HepG2 (cell line): ENCODE data around the gene FKBP8. TPM values are rescaled to one million over a fixed set of nuclear protein-coding genes. Genes with fewer than 3 reads are reported as not detected.

Experiments used
- ETV5 ChIP-seq: IDR thresholded peaks from 2 replicates; pipeline ENCODE4 v1.6.1; 2018; ENCODE audit warnings: missing biosample characterization, missing genetic modification reagents, inconsistent platforms, borderline replicate concordance
- HNRNPL ChIP-seq: fragments of 200-400 bp; formaldehyde crosslinking; IDR thresholded peaks from 2 replicates; pipeline ENCODE4 v1.6.1; 2017; ENCODE audit warnings: mild to moderate bottlenecking, low read depth, low read length
- LCORL ChIP-seq, 2 experiments: fragments of 450-650 bp in 1 of 2; sonication (generic) in 1 of 2; formaldehyde crosslinking in 1 of 2; IDR thresholded peaks; 2 replicates each; pipeline versions ENCODE4 v1.5.0 to v1.6.1; 2017 to 2020; ENCODE audit warnings: antibody characterized with exemption in 1 of 2, missing genetic modification reagents in 1 of 2
- MAFK ChIP-seq, 2 experiments: IDR thresholded peaks in 1 of 2; conservative IDR thresholded peaks in 1 of 2; 2 replicates each; pipeline ENCODE4 v1.6.1; 2011; ENCODE audit warnings: improper control_type of control experiment in 2 of 2, low read length in 2 of 2
- MED8 ChIP-seq: sonication (generic); formaldehyde crosslinking; IDR thresholded peaks from 2 replicates; pipeline ENCODE4 v1.8.1; 2023; ENCODE audit warnings: mild to moderate bottlenecking, missing genetic modification reagents; ENCODE audit not compliant: insufficient replicate concordance
- MIER3 ChIP-seq: IDR thresholded peaks from 2 replicates; pipeline ENCODE4 v1.6.1; 2016; ENCODE audit warnings: missing compliant biosample characterization, borderline replicate concordance
- MZF1 ChIP-seq: sonication (generic); formaldehyde crosslinking; IDR thresholded peaks from 2 replicates; pipeline ENCODE4 v1.8.1; 2023; ENCODE audit warnings: mild to moderate bottlenecking, missing genetic modification reagents, borderline replicate concordance
- NCOA1 ChIP-seq: sonication (generic); formaldehyde crosslinking; IDR thresholded peaks from 2 replicates; pipeline ENCODE4 v1.9.0; 2021; ENCODE audit warnings: missing genetic modification reagents
- NFE2L2 ChIP-seq: fragments of 150-350 bp; IDR thresholded peaks from 2 replicates; pipeline ENCODE4 v1.6.1; 2014; ENCODE audit warnings: low read length
- SIN3B ChIP-seq: fragments of 150-350 bp; IDR thresholded peaks from 2 replicates; pipeline ENCODE4 v1.6.1; 2014; ENCODE audit warnings: low read length
- SP4 ChIP-seq: sonication (generic); formaldehyde crosslinking; IDR thresholded peaks from 2 replicates; pipeline ENCODE4 v1.8.1; 2023; ENCODE audit warnings: mild to moderate bottlenecking, missing genetic modification reagents
- THYN1 ChIP-seq: sonication (generic); formaldehyde crosslinking; IDR thresholded peaks from 2 replicates; pipeline ENCODE4 v1.8.1; 2023; ENCODE audit warnings: low read depth, mild to moderate bottlenecking, moderate library complexity, missing genetic modification reagents, borderline replicate concordance
- ZNF430 ChIP-seq: sonication (generic); formaldehyde crosslinking; IDR thresholded peaks from 2 replicates; pipeline ENCODE4 v1.9.0; 2021; ENCODE audit warnings: mild to moderate bottlenecking, missing genetic modification reagents
- ZNF567 ChIP-seq: sonication (generic); formaldehyde crosslinking; IDR thresholded peaks from 2 replicates; pipeline ENCODE4 v1.8.1; 2023; ENCODE audit warnings: mild to moderate bottlenecking, missing genetic modification reagents, borderline replicate concordance
- ZNF660 ChIP-seq: sonication (generic); formaldehyde crosslinking; IDR thresholded peaks from 2 replicates; pipeline ENCODE4 v1.5.1; 2020; ENCODE audit warnings: mild to moderate bottlenecking, low read depth, missing genetic modification reagents, borderline replicate concordance
- ZNF761 ChIP-seq: sonication (generic); formaldehyde crosslinking; conservative IDR thresholded peaks from 2 replicates; pipeline ENCODE4 v1.4.0; 2020; ENCODE audit warnings: mild to moderate bottlenecking, missing genetic modification reagents
- ZNF83 ChIP-seq: sonication (generic); formaldehyde crosslinking; IDR thresholded peaks from 2 replicates; pipeline ENCODE4 v1.4.0; 2020; ENCODE audit warnings: missing genetic modification reagents, mild to moderate bottlenecking, borderline replicate concordance
- polyA plus RNA-seq, 8 experiments: library from polyadenylated mRNA; depleted of rRNA in 3 of 8; stranded (reverse) in 7 of 8; unstranded in 1 of 8; fragments of >200 nt; fragmentation: Illumina TruSeq in 4 of 8; extraction: Trizol in 4 of 8; gene quantifications; 2 replicates each; pipeline versions ENCODE4 v1.2.1 to v1.2.3, GENCODE V29; 2011 to 2016; ENCODE audit warnings: low read depth in 4 of 8, missing spikeins in 1 of 8, mixed read lengths in 1 of 8; ENCODE audit not compliant: insufficient read depth in 1 of 8
- total RNA-seq, 5 experiments: library from RNA; depleted of rRNA; stranded (reverse); fragments of >200 nt; fragmentation: Illumina TruSeq; extraction: Trizol; gene quantifications; 2 replicates each; pipeline ENCODE4 v1.2.3, GENCODE V29; 2016; ENCODE audit warnings: low read depth in 1 of 5
- TF ChIP-seq, protein P1 (sequence below): sonication (generic); formaldehyde crosslinking; IDR thresholded peaks from 2 replicates; pipeline ENCODE4 v1.5.1; 2020; ENCODE audit warnings: missing genetic modification reagents, mild to moderate bottlenecking, borderline replicate concordance
- TF ChIP-seq, protein P2 (sequence below): sonication (generic); formaldehyde crosslinking; IDR thresholded peaks from 2 replicates; pipeline ENCODE4 v1.4.0; 2020; ENCODE audit warnings: missing genetic modification reagents, mild to moderate bottlenecking, borderline replicate concordance
- TF ChIP-seq, protein P3 (sequence below): sonication (generic); formaldehyde crosslinking; IDR thresholded peaks from 2 replicates; pipeline ENCODE4 v1.4.0; 2020; ENCODE audit warnings: low read depth, mild to moderate bottlenecking, missing genetic modification reagents

Gene FKBP8
- total and polyA plus RNA-seq, 2 of the 13 experiments (the other 11 are each of a cell fraction or from before 2014, with no cell fraction given) = 81.7 to 93.9 TPM

DNA sequence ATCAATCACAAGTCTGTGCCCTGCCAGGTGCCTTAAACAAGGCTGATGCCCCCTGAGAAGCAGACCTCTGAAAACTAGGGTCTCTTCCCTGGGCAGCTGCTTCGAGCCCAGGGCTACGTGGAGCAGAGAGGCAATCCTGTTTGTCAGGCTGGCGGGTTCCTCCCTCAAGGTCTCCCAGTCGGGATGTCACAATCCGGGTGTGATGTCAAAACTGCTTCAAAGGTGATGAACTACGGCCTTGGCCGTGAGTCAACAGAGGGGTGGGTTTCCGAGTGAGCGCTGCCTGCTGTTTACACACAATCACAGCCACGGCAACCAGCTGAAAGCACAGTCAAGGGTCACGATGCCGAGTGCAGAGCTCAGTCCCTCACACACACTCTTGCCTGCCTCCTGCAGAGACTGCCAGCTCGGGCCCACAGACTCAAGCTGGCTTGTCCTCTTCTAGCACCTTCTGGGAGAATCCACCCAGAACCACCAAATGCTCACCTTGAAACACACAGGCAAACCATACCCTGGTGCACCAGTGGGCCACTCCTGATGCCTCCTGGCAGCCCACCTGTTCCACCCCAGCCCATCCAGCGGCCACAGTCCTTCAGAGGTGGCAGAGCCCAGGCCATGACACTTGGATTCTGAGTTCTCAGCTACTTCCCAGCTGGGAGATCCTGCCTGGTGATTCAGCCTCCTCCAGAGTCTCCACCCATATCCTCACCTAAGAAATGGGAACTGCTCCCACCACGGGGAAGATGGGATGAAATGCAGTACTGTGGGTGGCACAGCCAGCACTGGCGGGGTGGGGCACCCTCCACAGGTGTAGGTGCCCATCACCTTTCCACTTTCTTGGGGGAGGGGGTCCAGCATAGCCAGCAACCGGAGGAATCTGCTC is 28.3 kb downstream of the FKBP8 start (continued):
- TF ChIP-seq, protein P1, sequence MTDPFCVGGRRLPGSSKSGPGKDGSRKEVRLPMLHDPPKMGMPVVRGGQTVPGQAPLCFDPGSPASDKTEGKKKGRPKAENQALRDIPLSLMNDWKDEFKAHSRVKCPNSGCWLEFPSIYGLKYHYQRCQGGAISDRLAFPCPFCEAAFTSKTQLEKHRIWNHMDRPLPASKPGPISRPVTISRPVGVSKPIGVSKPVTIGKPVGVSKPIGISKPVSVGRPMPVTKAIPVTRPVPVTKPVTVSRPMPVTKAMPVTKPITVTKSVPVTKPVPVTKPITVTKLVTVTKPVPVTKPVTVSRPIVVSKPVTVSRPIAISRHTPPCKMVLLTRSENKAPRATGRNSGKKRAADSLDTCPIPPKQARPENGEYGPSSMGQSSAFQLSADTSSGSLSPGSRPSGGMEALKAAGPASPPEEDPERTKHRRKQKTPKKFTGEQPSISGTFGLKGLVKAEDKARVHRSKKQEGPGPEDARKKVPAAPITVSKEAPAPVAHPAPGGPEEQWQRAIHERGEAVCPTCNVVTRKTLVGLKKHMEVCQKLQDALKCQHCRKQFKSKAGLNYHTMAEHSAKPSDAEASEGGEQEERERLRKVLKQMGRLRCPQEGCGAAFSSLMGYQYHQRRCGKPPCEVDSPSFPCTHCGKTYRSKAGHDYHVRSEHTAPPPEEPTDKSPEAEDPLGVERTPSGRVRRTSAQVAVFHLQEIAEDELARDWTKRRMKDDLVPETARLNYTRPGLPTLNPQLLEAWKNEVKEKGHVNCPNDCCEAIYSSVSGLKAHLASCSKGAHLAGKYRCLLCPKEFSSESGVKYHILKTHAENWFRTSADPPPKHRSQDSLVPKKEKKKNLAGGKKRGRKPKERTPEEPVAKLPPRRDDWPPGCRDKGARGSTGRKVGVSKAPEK = peak; percentile 25; the same call in 1 of the 2 replicates
- TF ChIP-seq THYN1 (no peak), ZNF660 (CRISPR knock-in tag) (no peak), MED8 (CRISPR knock-in tag) (peak; percentile 80), ZNF83 (no peak), ZNF761 (CRISPR knock-in tag) (peak; percentile 90; the same call in 1 of the 2 replicates), SP4 (CRISPR knock-in tag) (peak; percentile 87; the same call in 1 of the 2 replicates), HNRNPL (peak; percentile 46; the same call in 1 of the 2 replicates), MIER3 (peak; percentile 99), LCORL (IDR thresholded peaks at IDR 0.05) (no peak), LCORL (CRISPR knock-in tag; IDR thresholded peaks at IDR 0.05) (peak; percentile 98), NFE2L2 (no peak), ETV5 (CRISPR knock-in tag) (peak; percentile 94), ZNF430 (CRISPR knock-in tag) (peak; percentile 98), NCOA1 (CRISPR knock-in tag) (peak; percentile 98), SIN3B (no peak), ZNF567 (CRISPR knock-in tag) (peak; percentile 64; the same call in 1 of the 2 replicates), MZF1 (no peak), MAFK (conservative IDR thresholded peaks at IDR 0.05 in 1 of 2, IDR thresholded peaks at IDR 0.05 in 1 of 2; ENCODE audit: low read length in 2 of 2) (no peak)
- TF ChIP-seq, protein P2, sequence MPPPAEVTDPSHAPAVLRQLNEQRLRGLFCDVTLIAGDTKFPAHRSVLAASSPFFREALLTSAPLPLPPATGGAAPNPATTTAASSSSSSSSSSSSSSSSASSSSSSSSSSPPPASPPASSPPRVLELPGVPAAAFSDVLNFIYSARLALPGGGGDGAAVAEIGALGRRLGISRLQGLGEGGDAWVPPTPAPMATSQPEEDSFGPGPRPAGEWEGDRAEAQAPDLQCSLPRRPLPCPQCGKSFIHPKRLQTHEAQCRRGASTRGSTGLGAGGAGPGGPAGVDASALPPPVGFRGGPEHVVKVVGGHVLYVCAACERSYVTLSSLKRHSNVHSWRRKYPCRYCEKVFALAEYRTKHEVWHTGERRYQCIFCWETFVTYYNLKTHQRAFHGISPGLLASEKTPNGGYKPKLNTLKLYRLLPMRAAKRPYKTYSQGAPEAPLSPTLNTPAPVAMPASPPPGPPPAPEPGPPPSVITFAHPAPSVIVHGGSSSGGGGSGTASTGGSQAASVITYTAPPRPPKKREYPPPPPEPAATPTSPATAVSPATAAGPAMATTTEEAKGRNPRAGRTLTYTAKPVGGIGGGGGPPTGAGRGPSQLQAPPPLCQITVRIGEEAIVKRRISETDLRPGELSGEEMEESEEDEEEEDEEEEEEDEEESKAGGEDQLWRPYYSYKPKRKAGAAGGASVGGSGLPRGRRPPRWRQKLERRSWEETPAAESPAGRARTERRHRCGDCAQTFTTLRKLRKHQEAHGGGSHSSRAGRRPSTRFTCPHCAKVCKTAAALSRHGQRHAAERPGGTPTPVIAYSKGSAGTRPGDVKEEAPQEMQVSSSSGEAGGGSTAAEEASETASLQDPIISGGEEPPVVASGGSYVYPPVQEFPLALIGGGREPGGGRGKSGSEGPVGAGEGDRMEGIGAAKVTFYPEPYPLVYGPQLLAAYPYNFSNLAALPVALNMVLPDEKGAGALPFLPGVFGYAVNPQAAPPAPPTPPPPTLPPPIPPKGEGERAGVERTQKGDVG = peak; percentile 98
- TF ChIP-seq, protein P3, sequence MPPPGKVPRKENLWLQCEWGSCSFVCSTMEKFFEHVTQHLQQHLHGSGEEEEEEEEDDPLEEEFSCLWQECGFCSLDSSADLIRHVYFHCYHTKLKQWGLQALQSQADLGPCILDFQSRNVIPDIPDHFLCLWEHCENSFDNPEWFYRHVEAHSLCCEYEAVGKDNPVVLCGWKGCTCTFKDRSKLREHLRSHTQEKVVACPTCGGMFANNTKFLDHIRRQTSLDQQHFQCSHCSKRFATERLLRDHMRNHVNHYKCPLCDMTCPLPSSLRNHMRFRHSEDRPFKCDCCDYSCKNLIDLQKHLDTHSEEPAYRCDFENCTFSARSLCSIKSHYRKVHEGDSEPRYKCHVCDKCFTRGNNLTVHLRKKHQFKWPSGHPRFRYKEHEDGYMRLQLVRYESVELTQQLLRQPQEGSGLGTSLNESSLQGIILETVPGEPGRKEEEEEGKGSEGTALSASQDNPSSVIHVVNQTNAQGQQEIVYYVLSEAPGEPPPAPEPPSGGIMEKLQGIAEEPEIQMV (CRISPR knock-in tag) = peak; percentile 84; the same call in 1 of the 2 replicates
